ENCODE results near the gene RAPGEF4.

The RAPGEF4 gene

DNA sequence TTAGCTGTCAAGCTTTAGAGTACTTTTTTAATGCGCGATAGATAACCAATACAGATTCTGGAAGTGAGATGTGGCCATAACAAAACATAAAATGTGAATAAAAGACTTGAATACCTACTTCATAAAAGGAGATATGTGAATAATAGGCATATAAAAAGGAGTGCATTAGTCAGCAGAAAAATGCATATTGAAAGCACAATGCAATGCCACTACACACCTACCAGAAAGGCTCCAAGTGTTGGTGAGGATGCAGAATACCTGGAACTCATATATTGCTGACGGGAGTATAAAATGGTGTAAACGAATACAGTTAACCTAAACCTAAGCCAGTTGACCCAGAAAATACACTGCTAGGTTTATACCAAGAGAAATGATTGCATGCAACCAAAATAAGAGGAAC is 10.9 kb upstream of the RAPGEF4 start:
- no peak overlapping the region for H3K27ac ChIP-seq (ENCODE audit: extremely low read depth, low read depth, low read length)
- POLR2A ChIA-PET: no interaction called here
- TF ChIP-seq, protein P1, sequence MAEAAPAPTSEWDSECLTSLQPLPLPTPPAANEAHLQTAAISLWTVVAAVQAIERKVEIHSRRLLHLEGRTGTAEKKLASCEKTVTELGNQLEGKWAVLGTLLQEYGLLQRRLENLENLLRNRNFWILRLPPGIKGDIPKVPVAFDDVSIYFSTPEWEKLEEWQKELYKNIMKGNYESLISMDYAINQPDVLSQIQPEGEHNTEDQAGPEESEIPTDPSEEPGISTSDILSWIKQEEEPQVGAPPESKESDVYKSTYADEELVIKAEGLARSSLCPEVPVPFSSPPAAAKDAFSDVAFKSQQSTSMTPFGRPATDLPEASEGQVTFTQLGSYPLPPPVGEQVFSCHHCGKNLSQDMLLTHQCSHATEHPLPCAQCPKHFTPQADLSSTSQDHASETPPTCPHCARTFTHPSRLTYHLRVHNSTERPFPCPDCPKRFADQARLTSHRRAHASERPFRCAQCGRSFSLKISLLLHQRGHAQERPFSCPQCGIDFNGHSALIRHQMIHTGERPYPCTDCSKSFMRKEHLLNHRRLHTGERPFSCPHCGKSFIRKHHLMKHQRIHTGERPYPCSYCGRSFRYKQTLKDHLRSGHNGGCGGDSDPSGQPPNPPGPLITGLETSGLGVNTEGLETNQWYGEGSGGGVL (tag by site-specific recombination; IDR thresholded peaks at IDR 0.05): no peak
- TF ChIP-seq ZNF426 (tag by site-specific recombination; IDR thresholded peaks at IDR 0.05): no peak
- TF ChIP-seq ZNF157 (tag by site-specific recombination; IDR thresholded peaks at IDR 0.05): no peak
- peak; percentile 60; the same call in 1 of the 2 replicates for TF ChIP-seq ZBTB20 (tag by site-specific recombination; IDR thresholded peaks at IDR 0.05)
- TF ChIP-seq HIC1 (tag by site-specific recombination; IDR thresholded peaks at IDR 0.05): no peak

DNA sequence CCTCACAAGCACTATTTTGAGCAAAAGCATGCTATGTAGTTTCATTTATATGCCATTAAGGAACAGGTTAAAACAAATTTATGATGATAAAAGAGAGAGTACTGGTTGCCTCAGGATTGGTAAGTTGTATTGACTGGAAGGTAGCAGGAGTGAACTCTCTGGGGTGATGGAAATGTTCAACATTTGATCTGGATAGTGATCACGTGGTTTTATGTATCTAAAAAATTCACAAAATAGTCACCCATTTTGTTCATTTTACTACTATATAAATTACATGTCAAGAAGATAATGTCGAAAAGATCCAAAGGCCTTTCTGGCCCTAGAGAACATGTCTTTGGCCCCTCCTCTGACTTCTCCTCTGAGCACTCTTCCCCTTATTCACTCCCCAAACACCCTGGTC is 10.4 kb upstream of the RAPGEF4 start:
- ChIA-PET POLR2A (no interaction called here), CTCF (no interaction called here)
- Histone ChIP-seq H3K4me3 (ENCODE audit: low read depth, low read length) (no peak overlapping the region), H3K4me1 (ENCODE audit: control insufficient read depth, insufficient read depth, low read length) (no peaks in the 10 kb centered on the region), H3K9me3 (ENCODE audit: control insufficient read depth, insufficient read depth, low read depth, low read length) (no peaks in the 10 kb centered on the region), H3K36me3 (ENCODE audit: control insufficient read depth in 2 of 2, insufficient read depth in 1 of 2, low read length in 2 of 2) (no peaks in the 10 kb centered on the region), H3K27ac (ENCODE audit: extremely low read depth, low read depth, low read length) (no peak overlapping the region)
- TF ChIP-seq KLF16 (tag by site-specific recombination; IDR thresholded peaks at IDR 0.05) (no peak), ZNF138 (tag by site-specific recombination; IDR thresholded peaks at IDR 0.05; ENCODE audit: borderline replicate concordance) (no peak), ZNF132 (tag by site-specific recombination; IDR thresholded peaks at IDR 0.05; ENCODE audit: borderline replicate concordance) (no peak), SCRT1 (tag by site-specific recombination; IDR thresholded peaks at IDR 0.05; ENCODE audit: borderline replicate concordance) (no peak), ZNF776 (tag by site-specific recombination; IDR thresholded peaks at IDR 0.05; ENCODE audit: borderline replicate concordance) (no peak), ZNF785 (tag by site-specific recombination; IDR thresholded peaks at IDR 0.05) (no peak), ZNF558 (tag by site-specific recombination; IDR thresholded peaks at IDR 0.05) (no peak), ZNF621 (tag by site-specific recombination; IDR thresholded peaks at IDR 0.05) (no peak), ZNF433 (tag by site-specific recombination; IDR thresholded peaks at IDR 0.05; ENCODE audit: low read depth) (no peak), ZNF501 (tag by site-specific recombination; IDR thresholded peaks at IDR 0.05) (no peak), ZNF48 (tag by site-specific recombination; IDR thresholded peaks at IDR 0.05) (no peak), ZNF610 (tag by site-specific recombination; IDR thresholded peaks at IDR 0.05; ENCODE audit: borderline replicate concordance) (no peak), ZNF623 (tag by site-specific recombination; IDR thresholded peaks at IDR 0.05) (no peak), ZNF221 (tag by site-specific recombination; IDR thresholded peaks at IDR 0.05; ENCODE audit: borderline replicate concordance) (no peak), ZNF664 (tag by site-specific recombination; IDR thresholded peaks at IDR 0.05) (no peak), PRDM1 (tag by site-specific recombination; IDR thresholded peaks at IDR 0.05) (no peak), ZBTB20 (tag by site-specific recombination; IDR thresholded peaks at IDR 0.05) (no peak), ZBTB6 (tag by site-specific recombination; IDR thresholded peaks at IDR 0.05) (no peak), SCRT2 (tag by site-specific recombination; IDR thresholded peaks at IDR 0.05) (no peak)
- TF ChIP-seq, protein P2, sequence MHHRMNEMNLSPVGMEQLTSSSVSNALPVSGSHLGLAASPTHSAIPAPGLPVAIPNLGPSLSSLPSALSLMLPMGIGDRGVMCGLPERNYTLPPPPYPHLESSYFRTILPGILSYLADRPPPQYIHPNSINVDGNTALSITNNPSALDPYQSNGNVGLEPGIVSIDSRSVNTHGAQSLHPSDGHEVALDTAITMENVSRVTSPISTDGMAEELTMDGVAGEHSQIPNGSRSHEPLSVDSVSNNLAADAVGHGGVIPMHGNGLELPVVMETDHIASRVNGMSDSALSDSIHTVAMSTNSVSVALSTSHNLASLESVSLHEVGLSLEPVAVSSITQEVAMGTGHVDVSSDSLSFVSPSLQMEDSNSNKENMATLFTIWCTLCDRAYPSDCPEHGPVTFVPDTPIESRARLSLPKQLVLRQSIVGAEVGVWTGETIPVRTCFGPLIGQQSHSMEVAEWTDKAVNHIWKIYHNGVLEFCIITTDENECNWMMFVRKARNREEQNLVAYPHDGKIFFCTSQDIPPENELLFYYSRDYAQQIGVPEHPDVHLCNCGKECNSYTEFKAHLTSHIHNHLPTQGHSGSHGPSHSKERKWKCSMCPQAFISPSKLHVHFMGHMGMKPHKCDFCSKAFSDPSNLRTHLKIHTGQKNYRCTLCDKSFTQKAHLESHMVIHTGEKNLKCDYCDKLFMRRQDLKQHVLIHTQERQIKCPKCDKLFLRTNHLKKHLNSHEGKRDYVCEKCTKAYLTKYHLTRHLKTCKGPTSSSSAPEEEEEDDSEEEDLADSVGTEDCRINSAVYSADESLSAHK (tag by site-specific recombination; IDR thresholded peaks at IDR 0.05): no peak

More for the DNA sequence above, 10.9 kb upstream of the RAPGEF4 start:
- no peaks in the 10 kb centered on the region for H3K4me1 ChIP-seq (ENCODE audit: control insufficient read depth, insufficient read depth, low read length)
- H3K9me3 ChIP-seq (ENCODE audit: control insufficient read depth, insufficient read depth, low read depth, low read length): no peaks in the 10 kb centered on the region
- CTCF ChIA-PET: interaction anchor here (0.7 to 1.0 kb wide), 3 partner anchors 21 to 468 kb away, joined by 4 to 5 read pairs (median 4); no protein-coding TSS in a partner anchor
- no peak overlapping the region for H3K4me3 ChIP-seq (ENCODE audit: low read depth, low read length)
- H3K36me3 ChIP-seq (ENCODE audit: control insufficient read depth in 2 of 2, insufficient read depth in 1 of 2, low read length in 2 of 2): no peaks in the 10 kb centered on the region
